GM18499 (cell line): ENCODE measurements around the gene PALLD.
"Not testable (repeated sequence)": the region's sequence is repeated elsewhere in the genome, so short reads cannot be mapped to it uniquely, and the experiment has no call there.

Experiments
- ATAC-seq: cut with Tn5 transposase; IDR thresholded peaks from one replicate; pipeline ENCODE4 v1.9.1; 2021; ENCODE audit warnings: moderate number of reproducible peaks; ENCODE audit not compliant: insufficient read depth, unreplicated experiment

Gene PALLD

GRCh38 chr4:168716406-168717129 lies 219.7 kb downstream of the PALLD start:
- no peak for ATAC-seq

DNA sequence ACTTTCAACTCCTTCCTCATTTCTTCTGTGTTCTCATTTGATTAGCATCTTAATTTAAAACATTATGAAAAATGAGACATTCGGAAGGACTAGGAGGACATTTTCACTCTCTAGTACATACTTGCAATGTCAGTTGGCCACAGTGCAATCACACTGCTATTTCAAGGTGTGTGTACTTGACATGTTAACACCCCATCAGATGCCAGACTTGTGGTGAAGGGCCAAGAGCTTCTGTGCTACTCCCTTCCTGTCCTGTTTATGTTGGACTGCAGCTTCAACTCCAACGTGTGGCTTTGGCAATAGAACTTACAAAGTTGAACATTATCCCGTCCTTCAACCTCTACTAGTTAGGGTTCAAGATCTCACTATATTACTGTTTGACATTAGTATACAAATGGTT lies 221.0 kb downstream of the PALLD start:
- no peak for ATAC-seq

DNA sequence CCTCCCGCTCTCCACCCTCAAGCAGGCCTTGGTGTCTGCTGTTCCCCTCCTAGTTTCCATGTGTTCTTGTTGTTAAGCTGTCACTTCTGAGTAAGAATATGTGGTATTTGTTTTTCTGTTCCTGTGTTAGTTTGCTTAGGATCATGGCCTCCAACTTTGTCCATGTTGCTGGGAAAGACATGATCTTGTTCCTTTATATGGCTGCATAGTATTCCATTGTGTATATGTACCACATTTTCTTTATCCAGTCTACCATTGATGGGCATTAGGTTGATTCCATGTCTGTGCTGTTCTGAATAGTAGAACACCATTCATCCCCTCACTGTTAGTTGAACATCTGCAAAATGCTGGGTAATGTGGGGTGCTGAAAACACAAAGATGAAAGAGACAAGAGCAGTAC lies 222.9 kb downstream of the PALLD start:
- ATAC-seq = no peak

GRCh38 chr4:168720396-168720900 lies 223.6 kb downstream of the PALLD start:
- ATAC-seq = no peak

DNA sequence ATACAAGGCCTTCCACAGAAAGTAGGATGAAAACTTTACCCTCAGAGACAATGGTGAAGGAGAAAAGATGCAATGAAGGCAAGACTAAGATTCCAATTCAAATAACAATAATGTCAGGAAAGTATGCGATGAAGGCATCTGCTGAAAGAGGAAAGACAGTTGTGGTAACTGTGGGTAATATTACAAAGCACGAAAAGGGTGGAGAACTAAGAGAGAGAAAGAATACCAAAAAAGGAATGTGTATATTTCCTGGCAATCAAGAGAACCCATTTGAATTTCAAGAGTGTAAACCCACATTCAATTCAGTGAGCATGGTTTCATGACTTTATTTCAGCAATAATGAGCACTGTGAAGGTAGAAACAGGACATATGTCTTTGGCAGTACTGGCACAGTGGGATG lies 225.5 kb downstream of the PALLD start:
- ATAC-seq = no peak

DNA sequence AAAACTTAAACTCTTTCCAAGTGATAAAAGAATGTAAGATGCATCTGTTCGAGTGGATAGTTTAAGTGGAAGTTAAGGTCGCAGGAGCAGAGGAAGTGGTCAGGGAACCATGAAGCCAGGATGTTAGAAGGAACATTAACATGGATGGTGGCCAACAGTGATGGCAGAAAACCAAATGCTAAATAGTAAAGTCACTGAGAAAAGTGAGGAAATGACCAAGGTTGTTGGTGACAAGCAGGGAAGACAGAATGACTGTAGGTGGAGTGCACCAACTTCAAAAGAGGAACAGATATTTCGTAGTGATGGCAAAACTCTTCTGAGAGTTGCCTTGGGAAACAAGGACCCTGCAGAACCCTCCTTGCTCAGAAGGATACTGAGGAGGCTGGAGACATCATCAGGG lies 226.2 kb downstream of the PALLD start:
- no peak for ATAC-seq

- ATAC-seq = no peak
Measured at GRCh38 chr4:168723569-168723968, 226.7 kb downstream of the PALLD start.

DNA sequence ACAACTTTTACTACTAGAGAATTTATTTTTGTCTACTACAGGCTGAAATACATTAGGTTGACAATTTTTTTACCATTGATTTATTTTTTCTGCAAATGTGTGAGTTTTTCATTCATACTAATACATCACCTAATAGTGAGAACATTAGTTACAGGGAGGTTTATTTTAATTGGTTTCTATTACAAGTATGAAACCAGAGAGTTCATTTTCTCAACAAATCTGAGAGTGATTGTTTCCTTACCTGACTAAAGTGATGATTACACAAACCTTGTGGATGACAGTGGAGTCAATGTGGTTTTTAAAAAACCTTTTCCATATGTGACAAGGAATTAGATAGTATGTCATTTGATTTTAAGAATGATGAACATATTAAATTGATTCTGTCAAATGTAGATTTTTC lies 227.4 kb downstream of the PALLD start:
- ATAC-seq = no peak

GRCh38 chr4:168724686-168725411 lies 228.0 kb downstream of the PALLD start:
- no peak for ATAC-seq

- ATAC-seq = no peak
Measured at GRCh38 chr4:168725930-168726329, 229.1 kb downstream of the PALLD start.

DNA sequence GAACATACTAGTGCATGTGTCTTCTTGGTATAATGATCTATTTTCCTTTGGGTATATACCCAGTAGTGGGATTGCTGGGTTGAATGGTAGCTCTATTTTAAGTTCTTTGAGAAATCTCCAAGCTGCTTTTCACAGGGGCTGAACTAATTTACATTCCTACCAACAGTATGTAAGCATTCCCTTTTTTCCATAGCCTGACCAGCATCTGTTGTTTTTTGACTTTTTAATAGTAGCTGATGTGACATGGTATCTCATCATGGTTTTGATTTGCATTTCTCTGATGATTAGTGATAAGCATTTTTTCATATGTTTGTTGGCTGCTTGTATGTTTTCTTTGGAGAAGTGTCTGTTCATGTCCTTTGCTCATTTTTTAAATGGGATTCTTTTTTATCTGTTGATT lies 230.3 kb downstream of the PALLD start:
- ATAC-seq = not testable (repeated sequence)

DNA sequence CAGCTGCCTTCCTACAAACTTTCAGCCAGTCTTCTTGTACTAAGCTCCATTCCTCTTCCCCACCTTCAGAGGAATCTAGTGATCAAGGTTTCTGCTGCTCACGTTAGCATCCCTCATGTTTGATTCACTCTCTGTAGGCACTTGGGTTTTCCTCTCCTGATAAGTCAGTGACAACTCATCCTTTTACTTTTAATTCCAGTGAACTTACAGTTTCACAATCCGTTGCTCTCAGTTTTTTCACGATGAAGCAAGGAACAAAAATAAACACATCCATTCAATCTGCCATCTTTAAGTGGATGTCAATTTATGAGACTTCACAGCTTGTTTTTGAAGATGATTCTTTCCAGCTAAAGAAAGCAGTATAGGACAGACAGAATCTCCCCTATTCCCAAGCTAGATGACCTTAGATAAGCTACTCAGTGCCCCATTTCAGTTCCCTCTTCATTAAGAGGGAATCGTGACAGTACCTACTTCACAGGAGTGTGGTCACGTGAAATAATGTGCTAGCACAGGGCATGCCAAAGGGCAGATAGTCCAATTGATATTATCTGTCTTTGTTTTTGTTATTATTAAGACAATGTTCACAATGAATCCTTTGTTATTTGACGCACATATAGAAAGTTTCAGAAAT lies 234.3 kb downstream of the PALLD start:
- no peak for ATAC-seq

GRCh38 chr4:168731706-168732414 lies 235.0 kb downstream of the PALLD start:
- ATAC-seq = no peak

DNA sequence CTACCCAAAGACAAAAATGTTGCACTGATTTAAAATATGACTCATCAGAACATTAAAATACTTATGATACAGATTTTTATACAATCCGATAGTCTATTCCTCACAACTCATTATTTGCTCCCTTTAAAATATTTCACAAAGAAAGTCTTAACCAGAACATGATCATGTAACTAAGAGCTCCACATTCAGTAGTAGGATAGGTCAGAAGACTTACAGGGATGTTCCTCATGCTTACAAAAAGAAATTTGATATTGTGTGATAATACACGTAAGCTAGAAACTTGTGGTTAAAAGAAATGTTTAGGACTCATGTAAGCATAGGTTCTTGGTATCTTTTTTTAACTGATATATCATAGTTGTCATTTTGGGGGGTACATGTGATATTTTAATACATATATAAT lies 235.9 kb downstream of the PALLD start:
- ATAC-seq = no peak

- ATAC-seq = no peak
Measured at GRCh38 chr4:168734703-168735678, 238.1 kb downstream of the PALLD start.

- no peak for ATAC-seq
Measured at GRCh38 chr4:168735735-168736134, 238.9 kb downstream of the PALLD start.

DNA sequence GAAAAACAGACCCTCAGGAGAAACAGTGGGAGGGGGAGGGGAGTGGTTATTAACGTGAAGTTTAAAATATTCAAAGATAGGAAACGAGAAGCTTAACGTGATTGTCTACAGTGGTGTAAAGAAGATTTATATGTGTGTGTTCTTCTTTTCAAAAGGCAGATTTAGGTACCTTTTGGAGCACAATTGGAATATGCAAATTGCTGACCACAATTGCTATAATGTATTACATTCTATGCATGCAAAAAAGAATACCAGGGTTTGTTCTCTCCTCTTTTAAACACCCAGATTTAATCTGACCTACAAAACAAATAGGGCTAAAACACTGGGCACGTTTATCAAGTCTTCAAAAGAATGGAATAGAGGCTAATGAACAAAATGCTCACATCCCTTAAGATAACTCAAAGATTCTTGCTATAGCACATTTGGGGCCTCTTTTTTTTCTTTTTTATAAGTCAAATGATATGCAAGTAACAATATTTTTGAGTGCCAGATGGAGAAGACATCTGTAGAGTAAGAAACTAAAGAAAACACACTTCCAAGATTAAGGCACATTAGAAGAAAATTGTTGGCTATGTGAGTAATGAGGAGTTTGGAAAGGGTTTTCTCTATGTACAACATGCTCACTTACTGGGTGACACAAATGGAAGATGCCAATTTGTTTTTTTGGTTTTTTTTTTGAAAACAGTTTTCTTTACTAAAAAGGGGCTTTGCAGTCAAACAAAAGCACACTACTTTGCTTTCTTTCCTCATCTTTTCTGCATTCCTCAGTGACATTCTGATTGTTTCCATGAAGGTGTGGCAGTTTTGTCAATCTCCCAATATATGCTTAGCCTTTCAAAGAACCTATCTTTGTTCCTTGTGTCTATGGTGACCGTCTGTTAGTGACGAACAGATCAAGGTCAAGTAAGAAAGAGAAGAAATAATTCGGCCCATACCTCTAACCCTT lies 240.3 kb downstream of the PALLD start:
- ATAC-seq = no peak

DNA sequence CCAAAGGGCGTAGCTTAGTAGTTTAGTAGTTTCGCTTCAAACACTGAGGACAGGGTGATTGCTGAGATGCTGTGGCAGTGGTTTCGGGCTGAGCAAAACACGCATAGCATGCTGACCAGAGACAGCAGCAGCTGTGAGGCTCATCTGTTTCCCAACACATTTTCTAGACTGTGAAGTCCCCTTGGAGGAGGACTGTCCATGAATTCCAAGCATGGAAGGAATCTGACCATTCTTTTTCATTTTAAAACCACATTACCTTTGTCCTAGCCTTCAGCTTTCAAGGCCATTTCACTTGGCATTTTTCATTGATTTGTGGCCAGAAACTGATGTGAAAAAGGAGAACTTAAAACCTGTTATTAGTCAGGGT lies 240.9 kb downstream of the PALLD start:
- no peak for ATAC-seq

DNA sequence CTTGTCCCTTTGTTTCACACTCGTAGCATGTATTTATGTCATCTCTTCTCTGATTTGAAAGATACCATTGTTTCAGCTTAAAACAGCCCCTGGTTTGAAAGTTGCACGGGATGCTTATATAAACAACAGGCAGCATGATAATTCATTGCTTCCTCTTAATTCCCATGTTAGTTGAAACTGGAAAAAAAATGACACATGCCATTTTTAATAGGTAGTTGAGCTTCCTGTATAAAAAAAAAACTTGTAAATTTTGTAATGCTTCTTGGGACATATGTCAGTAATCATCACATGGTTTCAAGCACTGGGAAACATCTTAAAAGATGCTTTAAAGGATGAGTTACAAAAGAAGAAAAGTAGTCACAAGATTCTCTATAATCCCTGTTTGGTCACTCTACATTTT lies 243.0 kb downstream of the PALLD start:
- no peak for ATAC-seq
